MCF 10A (cell line): ENCODE measurements around the gene STMN1. TPM values are rescaled to one million over a fixed set of nuclear protein-coding genes. Genes with fewer than 3 reads are reported as not detected.

Experiments used
- BruUV-seq: library from RNA; stranded (reverse); fragments of 400-500 nt; replicated peaks from 2 replicates; lab custom pipeline; 2021; lab: Mats Ljungman, UMichigan
- CTCF ChIA-PET: fragments of 300-600 bp; sonication (Branson Sonifier 250); formaldehyde crosslinking; extraction: SDS; loops from one replicate; lab custom pipeline; 2021; ENCODE audit warnings: antibody characterized with exemption, inconsistent platforms; lab: Yijun Ruan, JAX
- POLR2A ChIA-PET: fragments of 300-600, 350-650 bp; sonication (Branson Sonifier 250); formaldehyde crosslinking; extraction: SDS; loops from one replicate; lab custom pipeline; 2020; ENCODE audit warnings: antibody characterized with exemption, inconsistent platforms; lab: Yijun Ruan, JAX
- DNase-seq: peaks from one replicate; pipeline ENCODE4 v3.0.0-alpha.2; 2018; ENCODE audit not compliant: unreplicated experiment
- H3K27ac Mint-ChIP-seq: one replicate; pipeline ENCODE4 v1.8.0; 2022; ENCODE audit warnings: mild to moderate bottlenecking, low read depth, mixed read lengths; ENCODE audit not compliant: unreplicated experiment
- H3K27me3 Mint-ChIP-seq: one replicate; pipeline ENCODE4 v1.8.0; 2022; ENCODE audit warnings: mixed read lengths; ENCODE audit not compliant: insufficient read depth, unreplicated experiment
- H3K36me3 Mint-ChIP-seq: one replicate; pipeline ENCODE4 v1.8.0; 2022; ENCODE audit warnings: mild to moderate bottlenecking, moderate library complexity, mixed read lengths; ENCODE audit not compliant: insufficient read depth, unreplicated experiment
- H3K4me1 Mint-ChIP-seq: one replicate; pipeline ENCODE4 v1.8.0; 2022; ENCODE audit warnings: mixed read lengths; ENCODE audit not compliant: insufficient read depth, unreplicated experiment
- H3K4me3 Mint-ChIP-seq: one replicate; pipeline ENCODE4 v1.8.0; 2022; ENCODE audit warnings: mild to moderate bottlenecking, moderate library complexity, mixed read lengths; ENCODE audit not compliant: unreplicated experiment
- H3K9me3 Mint-ChIP-seq: one replicate; pipeline ENCODE4 v1.8.0; 2022; ENCODE audit warnings: mixed read lengths; ENCODE audit not compliant: unreplicated experiment
- CTCF ChIP-seq: fragments of 200-600 bp; IDR thresholded peaks from one replicate; pipeline ENCODE4 v1.8.0; 2022; ENCODE audit warnings: antibody characterized with exemption, mild to moderate bottlenecking; ENCODE audit not compliant: unreplicated experiment
- intact Hi-C: fragments of 100-400 bp; cut with micrococcal nuclease; formaldehyde crosslinking; loops from 2 replicates; pipeline ENCODE4 v1.14.1; 2022
- total RNA-seq: library from RNA; stranded (reverse); gene quantifications from 2 replicates; pipeline ENCODE4 v1.2.3, GENCODE V29; 2022

Gene STMN1
- total RNA-seq, 1 experiment from 2014 or later, result 137 TPM

GRCh38 chr1:25876693-25877077, 29.5 kb downstream of the STMN1 start:
- no peak for DNase-seq
- H3K27ac Mint-ChIP-seq, result no peak overlapping the region
- peaks cover 14% of the 10 kb centered on the region for H3K4me1 Mint-ChIP-seq
- BruUV-seq, result no TSS peak
- TF ChIP-seq CTCF, result no peak
- intact Hi-C loops, result no loop called here
- no peaks in the 10 kb centered on the region for H3K9me3 Mint-ChIP-seq
- no peak overlapping the region for H3K4me3 Mint-ChIP-seq
- H3K36me3 Mint-ChIP-seq, result peaks cover 3% of the 10 kb centered on the region
- H3K27me3 Mint-ChIP-seq, result no peaks in the 10 kb centered on the region
- ChIA-PET POLR2A (interaction anchor here (2.3 to 6.9 kb wide), 2 partner anchors 14 to 18 kb away, joined by 6 to 83 read pairs; no protein-coding TSS in a partner anchor), CTCF (no interaction called here)

GRCh38 chr1:25875856-25876692, 30.1 kb downstream of the STMN1 start:
- no peak for TF ChIP-seq CTCF
- Mint-ChIP-seq H3K4me1 (peaks cover 20% of the 10 kb centered on the region), H3K27me3 (no peaks in the 10 kb centered on the region), H3K9me3 (no peaks in the 10 kb centered on the region), H3K27ac (peak overlapping the region; percentile 11), H3K4me3 (peak overlapping the region; percentile 81), H3K36me3 (no peaks in the 10 kb centered on the region)
- POLR2A ChIA-PET, result interaction anchor here (0.8 to 6.9 kb wide), 10 partner anchors 10 to 121 kb away, joined by 3 to 83 read pairs (median 6); partner anchors contain the start of genes MTFR1L and PAFAH2
- CTCF ChIA-PET, result interaction anchor here (0.6 to 1.2 kb wide), 3 partner anchors 37 to 74 kb away, joined by 3 read pairs; no protein-coding TSS in a partner anchor
- BruUV-seq, result no TSS peak
- intact Hi-C loops, result no loop called here
- no peak for DNase-seq

- ChIA-PET POLR2A (interaction anchor here (0.6 to 6.9 kb wide), 14 partner anchors 11 to 1130 kb away, joined by 3 to 83 read pairs (median 5); partner anchors contain the start of genes CLIC4, MTFR1L and PAFAH2), CTCF (interaction anchor here (0.6 to 1.2 kb wide), 7 partner anchors 16 to 270 kb away, joined by 3 to 4 read pairs (median 3); no protein-coding TSS in a partner anchor)
- Mint-ChIP-seq H3K4me3 (peak within 1 kb of the TSS; percentile 81), H3K9me3 (no peaks in the 10 kb centered on the region), H3K27ac (peak within 1 kb of the TSS; percentile 54), H3K36me3 (no peaks in the 10 kb centered on the region), H3K27me3 (no peaks in the 10 kb centered on the region), H3K4me1 (peaks cover 16% of the 10 kb centered on the region)
- intact Hi-C loops, result no loop called here
- no TSS peak for BruUV-seq
- no peak for TF ChIP-seq CTCF
- peak; percentile 57 for DNase-seq
Measured at GRCh38 chr1:25875154-25875855, 30.9 kb downstream of the STMN1 start, which contains the start of gene PAQR7. TSS of gene PAQR7 (minus strand) at chr1:25875708. CDS start at chr1:25863839, 11,869 bp downstream.
